BE2C (cell line): Measurements from ENCODE around the gene LRRC4C.
A peak's percentile ranks its signal among the peaks of the same experiment; 100 is the strongest.

Source experiments
- DNase-seq: peaks from one replicate; pipeline ENCODE4 v3.0.0-alpha.2; 2020
- H3K27me3 ChIP-seq: fragments of 250-450 bp; sonication (Bioruptor Pico); 2 replicates; pipeline ENCODE4 v1.5.1; 2020; ENCODE audit warnings: mild to moderate bottlenecking
- H3K36me3 ChIP-seq: fragments of 250-450 bp; sonication (Bioruptor Pico); 2 replicates; pipeline ENCODE4 v1.5.1; 2020; ENCODE audit warnings: mild to moderate bottlenecking
- H3K4me1 ChIP-seq: fragments of 250-450 bp; sonication (Bioruptor Pico); 2 replicates; pipeline ENCODE4 v1.5.1; 2020
- H3K4me3 ChIP-seq: 2 replicates; pipeline ENCODE4 v1.5.1; 2011; ENCODE audit warnings: low read depth, low read length
- H3K9me3 ChIP-seq: fragments of 250-450 bp; sonication (Bioruptor Pico); 2 replicates; pipeline ENCODE4 v1.5.1; 2020
- TF ChIP-seq, protein P1 (sequence below): IDR thresholded peaks from 2 replicates; pipeline ENCODE4 v1.5.1; 2012; ENCODE audit warnings: mild to moderate bottlenecking, low read depth, low read length

Gene LRRC4C

DNA sequence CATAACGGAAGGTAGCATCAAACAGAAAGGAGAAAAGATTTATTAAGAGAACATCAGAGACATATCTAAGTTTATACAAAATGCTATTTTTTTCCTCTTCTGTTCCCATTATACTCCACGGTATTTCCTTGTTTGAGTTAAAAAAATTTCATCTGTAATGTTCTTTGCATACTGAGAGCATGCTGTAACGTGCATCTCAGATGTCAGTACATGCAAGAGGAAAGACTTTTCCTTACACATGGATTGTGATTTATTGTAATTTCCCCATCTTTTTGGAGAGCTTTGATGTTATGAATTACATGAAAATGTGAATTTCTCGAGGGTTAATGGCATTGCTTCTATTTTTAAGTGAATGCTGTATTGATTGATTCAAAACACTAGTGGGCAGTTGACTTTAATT is 1164.0 kb downstream of the LRRC4C start:
- H3K4me3 ChIP-seq: no peak overlapping the region
- peaks cover 3% of the 10 kb centered on the region; the same call in 1 of the 2 replicates for H3K27me3 ChIP-seq
- DNase-seq: no peak
- TF ChIP-seq, protein P1, sequence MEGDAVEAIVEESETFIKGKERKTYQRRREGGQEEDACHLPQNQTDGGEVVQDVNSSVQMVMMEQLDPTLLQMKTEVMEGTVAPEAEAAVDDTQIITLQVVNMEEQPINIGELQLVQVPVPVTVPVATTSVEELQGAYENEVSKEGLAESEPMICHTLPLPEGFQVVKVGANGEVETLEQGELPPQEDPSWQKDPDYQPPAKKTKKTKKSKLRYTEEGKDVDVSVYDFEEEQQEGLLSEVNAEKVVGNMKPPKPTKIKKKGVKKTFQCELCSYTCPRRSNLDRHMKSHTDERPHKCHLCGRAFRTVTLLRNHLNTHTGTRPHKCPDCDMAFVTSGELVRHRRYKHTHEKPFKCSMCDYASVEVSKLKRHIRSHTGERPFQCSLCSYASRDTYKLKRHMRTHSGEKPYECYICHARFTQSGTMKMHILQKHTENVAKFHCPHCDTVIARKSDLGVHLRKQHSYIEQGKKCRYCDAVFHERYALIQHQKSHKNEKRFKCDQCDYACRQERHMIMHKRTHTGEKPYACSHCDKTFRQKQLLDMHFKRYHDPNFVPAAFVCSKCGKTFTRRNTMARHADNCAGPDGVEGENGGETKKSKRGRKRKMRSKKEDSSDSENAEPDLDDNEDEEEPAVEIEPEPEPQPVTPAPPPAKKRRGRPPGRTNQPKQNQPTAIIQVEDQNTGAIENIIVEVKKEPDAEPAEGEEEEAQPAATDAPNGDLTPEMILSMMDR: no peak
- no peaks in the 10 kb centered on the region for H3K4me1 ChIP-seq
- H3K36me3 ChIP-seq: no peaks in the 10 kb centered on the region
- H3K9me3 ChIP-seq: no peaks in the 10 kb centered on the region

DNA sequence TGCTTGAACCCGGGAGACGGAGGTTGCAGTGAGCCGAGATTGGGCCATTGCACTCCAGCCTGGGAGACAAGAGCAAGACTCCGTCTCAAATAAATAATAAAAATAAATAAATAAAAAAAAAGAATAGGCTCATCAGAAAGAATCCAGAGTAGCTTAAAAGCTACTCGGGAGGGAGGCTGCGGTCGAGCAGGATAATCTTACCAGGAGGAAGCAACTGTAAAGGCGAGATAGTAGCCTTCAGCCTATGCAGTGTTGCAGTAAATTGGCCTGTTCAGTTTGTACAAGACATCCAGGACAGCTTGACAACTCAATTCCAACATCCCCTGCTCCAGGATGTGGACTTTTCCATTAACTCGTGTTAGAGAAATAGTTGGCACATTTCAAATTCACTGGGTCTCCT is 1164.7 kb downstream of the LRRC4C start:
- H3K4me1 ChIP-seq: no peaks in the 10 kb centered on the region
- no peak overlapping the region for H3K4me3 ChIP-seq
- H3K27me3 ChIP-seq: peaks cover 3% of the 10 kb centered on the region; the same call in 1 of the 2 replicates
- no peaks in the 10 kb centered on the region for H3K9me3 ChIP-seq
- H3K36me3 ChIP-seq: no peaks in the 10 kb centered on the region
- TF ChIP-seq, protein P1: no peak
- no peak for DNase-seq

DNA sequence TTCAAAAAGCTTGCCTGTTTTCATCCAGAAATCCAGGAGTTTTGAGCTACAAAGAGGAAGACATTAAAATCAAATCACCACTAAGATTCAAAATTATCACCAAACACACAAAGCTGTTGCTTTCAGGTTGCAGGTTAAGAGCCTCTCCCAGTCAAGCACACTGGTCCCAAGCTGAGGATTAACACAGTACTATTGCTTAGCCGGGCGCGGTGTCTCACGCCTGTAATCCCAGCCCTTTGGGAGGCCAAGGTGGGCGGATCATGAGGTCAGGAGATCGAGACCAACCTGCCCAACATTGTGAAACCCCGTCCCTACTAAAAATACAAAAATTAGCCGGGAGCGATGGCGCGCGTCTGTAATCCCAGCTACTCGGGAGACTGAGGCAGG is 1165.1 kb downstream of the LRRC4C start:
- no peak for DNase-seq
- no peaks in the 10 kb centered on the region for H3K4me1 ChIP-seq
- no peaks in the 10 kb centered on the region for H3K36me3 ChIP-seq
- H3K9me3 ChIP-seq: no peaks in the 10 kb centered on the region
- H3K4me3 ChIP-seq: 0 out of 2 replicates have a peak overlapping the region, but pooled peaks have one; percentile 70
- TF ChIP-seq, protein P1: no peak
- peaks cover 3% of the 10 kb centered on the region; the same call in 1 of the 2 replicates for H3K27me3 ChIP-seq

DNA sequence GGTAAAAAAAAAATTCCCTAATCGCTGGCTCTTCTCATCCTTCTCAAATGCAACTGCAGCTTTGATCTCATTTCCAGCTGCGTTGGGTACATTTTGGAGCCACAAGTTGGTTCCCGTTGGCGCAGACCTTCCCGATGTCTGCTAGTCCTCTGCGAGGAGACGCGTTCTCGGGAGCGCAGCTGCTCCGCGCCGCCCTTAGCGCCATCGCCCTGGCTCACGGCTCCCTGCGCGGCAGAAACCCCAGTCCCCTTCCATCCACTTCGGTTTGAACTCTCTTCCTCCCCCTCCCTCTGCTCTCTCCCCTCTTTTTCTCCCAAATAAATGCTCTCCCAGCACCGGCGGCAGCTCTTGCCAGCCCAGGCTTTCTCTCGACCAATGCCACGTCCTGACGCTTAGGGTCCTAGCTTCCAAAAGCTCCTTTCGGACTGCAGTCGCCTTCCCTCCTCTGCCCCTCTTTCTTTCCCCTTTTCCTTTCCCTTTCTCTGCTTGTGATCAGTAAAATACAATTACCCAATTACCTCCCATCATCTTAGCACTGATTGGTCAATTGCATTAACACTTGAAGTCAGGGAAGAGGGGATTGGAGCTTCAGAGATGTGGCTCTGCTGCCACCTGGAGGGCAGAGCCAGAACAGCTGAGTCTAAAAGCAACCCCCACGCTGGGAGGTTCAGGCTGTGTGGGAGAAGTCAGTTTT is 1165.7 kb downstream of the LRRC4C start:
- Histone ChIP-seq H3K27me3 (peaks cover 3% of the 10 kb centered on the region; the same call in 1 of the 2 replicates), H3K4me3 (peak overlapping the region; percentile 70), H3K9me3 (no peaks in the 10 kb centered on the region), H3K36me3 (no peaks in the 10 kb centered on the region), H3K4me1 (no peaks in the 10 kb centered on the region)
- DNase-seq: peak; percentile 56
- TF ChIP-seq, protein P1: peak; percentile 81

DNA sequence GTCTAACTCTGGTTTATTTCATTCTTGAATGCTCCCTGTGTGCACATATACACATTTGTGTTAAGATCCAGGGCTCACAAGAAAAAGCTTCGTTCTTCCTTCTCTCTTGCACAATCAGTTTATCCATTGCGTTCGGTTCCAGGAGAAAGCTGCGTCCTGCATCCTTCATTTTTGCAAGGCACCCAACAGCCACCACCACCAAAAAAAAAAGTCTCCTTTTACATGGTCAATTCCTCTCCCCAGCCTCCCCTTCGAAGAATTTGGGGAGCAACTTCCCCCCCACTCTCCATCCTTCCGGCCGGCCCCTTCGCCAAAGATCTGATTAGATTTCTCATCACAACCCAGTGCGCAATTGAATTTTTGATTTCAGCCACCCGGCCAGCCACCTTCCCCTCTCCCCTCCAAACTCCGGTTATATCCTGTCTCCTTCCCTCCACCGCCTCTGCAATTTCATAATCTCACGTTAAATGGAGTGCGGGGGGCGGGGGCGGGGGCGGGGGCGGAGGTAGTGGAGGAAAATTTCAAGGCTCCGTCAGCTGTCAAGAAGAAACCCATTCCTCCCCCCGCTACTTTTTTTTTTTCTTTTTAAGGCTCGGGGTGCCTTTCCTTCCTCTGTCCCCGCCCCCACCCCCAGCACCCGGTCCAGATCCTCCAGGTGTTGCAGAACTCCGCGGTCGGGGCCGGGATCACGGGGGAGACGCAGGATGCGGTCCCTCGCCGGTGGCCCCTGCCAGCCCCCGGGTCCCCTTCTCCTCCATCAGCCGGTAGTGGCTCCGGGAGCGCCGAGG is 1166.5 kb downstream of the LRRC4C start:
- no peaks in the 10 kb centered on the region for H3K9me3 ChIP-seq
- TF ChIP-seq, protein P1: no peak
- no peak for DNase-seq
- H3K4me3 ChIP-seq: peak overlapping the region; percentile 70
- peaks cover 3% of the 10 kb centered on the region; the same call in 1 of the 2 replicates for H3K27me3 ChIP-seq
- no peaks in the 10 kb centered on the region for H3K4me1 ChIP-seq
- no peaks in the 10 kb centered on the region for H3K36me3 ChIP-seq

DNA sequence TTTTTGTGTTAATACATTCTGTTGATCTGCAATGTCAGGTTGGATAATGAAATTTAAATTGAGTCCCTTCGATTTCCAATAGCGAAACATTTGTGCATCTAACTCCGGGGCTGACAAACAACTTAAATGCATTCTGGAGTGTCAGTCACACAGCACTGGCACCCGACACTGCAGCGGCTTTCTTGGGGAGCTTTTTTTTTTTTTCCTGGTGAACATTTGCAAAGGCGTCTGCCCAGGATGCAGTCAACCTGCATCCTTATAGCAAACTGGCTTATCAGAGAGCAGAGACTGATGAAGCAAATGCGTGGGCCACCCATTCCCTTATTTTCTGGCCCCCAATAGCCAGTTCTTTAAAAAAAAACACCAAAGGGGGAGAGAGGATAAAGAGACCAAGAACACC is 1167.7 kb downstream of the LRRC4C start:
- Histone ChIP-seq H3K36me3 (no peaks in the 10 kb centered on the region), H3K9me3 (no peaks in the 10 kb centered on the region), H3K27me3 (no peaks in the 10 kb centered on the region; the same call in 1 of the 2 replicates), H3K4me3 (peak overlapping the region; percentile 46), H3K4me1 (no peaks in the 10 kb centered on the region)
- TF ChIP-seq, protein P1: no peak
- DNase-seq: no peak
